ENCODE data around the gene DIDO1.

DIDO1 gene

GRCh38 chr20:62926229-62927127 is at the start of gene DIDO1:
Gene DIDO1 (minus strand): TSS chr20:62926505.
- in situ Hi-C loops (cut with HindIII; ENCODE audit: low sequenced_read_pairs): no loop called here

- in situ Hi-C loops (cut with HindIII; ENCODE audit: low sequenced_read_pairs): no loop called here
Observed at GRCh38 chr20:62975251-62975760, 49.0 kb upstream of the DIDO1 start.

DNA sequence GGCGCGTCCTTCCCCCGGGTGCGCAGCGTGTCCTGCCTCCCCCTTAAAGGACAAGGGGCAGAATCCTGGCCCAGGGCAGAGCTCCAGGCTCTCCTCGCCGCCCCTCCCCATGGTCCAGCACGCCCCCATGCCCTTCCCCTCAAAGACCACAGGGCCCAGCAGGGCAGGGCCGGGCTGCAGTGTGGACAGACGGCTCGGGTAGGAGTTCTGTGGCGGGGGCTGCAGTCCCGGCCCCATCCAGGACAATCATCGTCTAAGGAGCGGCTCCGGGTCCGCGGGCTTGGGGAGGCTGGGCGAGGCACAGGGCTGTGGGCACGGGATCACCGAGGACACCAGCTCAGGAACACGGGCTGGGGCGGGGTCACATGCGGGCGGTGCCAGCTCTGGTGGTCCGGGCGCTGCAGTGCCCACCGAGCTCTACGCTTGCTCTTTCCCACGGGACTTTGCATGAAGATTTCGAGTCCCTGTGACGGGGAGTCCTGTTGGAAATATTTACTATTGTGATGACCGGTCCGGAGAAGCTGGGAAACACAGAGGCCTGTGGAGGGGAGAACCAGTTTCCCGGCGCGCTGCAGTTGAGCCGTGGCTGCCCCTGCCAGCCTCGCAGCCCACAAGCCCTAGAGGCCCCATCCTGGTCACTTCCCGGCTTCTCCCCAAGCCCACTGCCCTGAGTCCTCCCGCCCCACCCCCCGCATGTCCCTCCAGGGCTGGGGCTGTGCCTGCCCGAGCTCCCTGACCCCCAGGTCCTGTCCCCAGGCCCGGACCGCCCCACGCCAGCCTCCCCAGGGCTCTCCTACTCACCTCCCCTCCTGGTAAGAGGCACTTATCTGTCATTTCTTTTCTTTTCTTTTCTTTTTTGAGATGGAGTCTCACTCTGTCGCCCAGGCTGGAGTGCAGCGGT is 46.8 kb upstream of the DIDO1 start:
- in situ Hi-C loops (cut with HindIII; ENCODE audit: low sequenced_read_pairs): no loop called here

GRCh38 chr20:62971950-62972844 is 45.9 kb upstream of the DIDO1 start:
- in situ Hi-C loops (cut with HindIII; ENCODE audit: low sequenced_read_pairs): no loop called here

DNA sequence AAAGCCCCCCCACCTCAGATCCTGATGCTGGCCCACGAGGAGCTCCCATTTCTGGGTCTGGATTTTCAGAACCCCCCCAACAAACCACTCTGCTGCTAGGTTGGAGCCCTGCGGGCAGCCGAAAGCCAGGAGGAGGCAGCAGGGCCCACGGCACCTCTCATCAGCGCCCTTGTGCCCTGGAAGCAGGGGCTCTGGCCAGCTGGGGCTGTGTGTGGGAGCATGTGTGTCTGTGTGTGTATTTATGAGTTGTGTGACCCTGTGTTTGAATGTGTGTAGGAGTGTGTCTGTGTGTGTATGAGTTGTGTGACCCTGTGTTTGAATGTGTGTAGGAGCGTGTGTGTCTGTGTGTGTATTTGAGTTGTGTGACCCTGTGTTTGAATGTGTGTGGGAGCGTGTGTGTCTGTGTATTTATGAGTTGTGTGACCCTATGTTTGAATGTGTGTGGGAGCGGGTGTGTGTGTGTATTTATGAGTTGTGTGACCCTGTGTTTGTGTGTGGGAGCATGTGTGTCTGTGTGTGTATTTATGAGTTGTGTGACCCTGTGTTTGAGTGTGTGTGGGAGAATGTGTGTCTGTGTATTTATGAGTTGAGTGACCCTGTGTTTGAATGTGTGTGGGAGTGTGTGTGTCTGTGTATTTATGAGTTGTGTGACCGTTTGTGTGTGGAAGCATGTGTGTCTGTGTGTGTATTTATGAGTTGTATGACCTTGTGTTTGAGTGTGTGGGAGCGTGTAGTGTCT is 45.1 kb upstream of the DIDO1 start:
- in situ Hi-C loops (cut with HindIII; ENCODE audit: low sequenced_read_pairs): no loop called here

- in situ Hi-C loops (cut with HindIII; ENCODE audit: low sequenced_read_pairs): no loop called here
Observed at GRCh38 chr20:62970307-62971210, 44.3 kb upstream of the DIDO1 start.

GRCh38 chr20:62969939-62970306 is 43.6 kb upstream of the DIDO1 start:
- in situ Hi-C loops (cut with HindIII; ENCODE audit: low sequenced_read_pairs): no loop called here

DNA sequence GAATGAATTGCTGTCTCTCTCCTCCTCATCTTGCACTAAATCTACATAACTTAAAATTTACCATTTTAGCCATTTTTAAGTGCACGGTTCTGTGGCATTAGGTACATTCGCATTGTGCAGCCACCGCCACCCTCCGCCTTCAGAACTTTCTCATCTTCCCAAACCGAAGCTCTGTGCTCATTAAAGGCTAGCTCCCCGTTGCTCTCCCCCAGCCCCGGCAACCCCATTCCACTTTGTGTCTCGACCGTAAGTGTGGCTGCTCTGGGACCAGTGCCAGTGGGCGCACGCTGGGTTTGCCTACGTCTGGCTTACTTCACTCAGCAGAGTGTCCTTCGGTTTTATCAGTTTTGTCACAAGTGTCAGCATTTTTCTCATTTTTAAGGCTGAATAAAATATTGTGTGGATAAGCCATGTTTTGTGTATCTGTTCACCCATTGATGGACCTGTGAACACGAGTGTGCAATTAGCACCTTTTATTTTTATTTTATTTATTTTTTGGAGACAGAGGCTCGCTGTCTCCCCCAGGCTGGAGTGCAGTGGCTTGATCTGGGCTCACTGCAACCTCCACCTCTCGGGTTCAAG is 43.0 kb upstream of the DIDO1 start:
- in situ Hi-C loops (cut with HindIII; ENCODE audit: low sequenced_read_pairs): no loop called here

DNA sequence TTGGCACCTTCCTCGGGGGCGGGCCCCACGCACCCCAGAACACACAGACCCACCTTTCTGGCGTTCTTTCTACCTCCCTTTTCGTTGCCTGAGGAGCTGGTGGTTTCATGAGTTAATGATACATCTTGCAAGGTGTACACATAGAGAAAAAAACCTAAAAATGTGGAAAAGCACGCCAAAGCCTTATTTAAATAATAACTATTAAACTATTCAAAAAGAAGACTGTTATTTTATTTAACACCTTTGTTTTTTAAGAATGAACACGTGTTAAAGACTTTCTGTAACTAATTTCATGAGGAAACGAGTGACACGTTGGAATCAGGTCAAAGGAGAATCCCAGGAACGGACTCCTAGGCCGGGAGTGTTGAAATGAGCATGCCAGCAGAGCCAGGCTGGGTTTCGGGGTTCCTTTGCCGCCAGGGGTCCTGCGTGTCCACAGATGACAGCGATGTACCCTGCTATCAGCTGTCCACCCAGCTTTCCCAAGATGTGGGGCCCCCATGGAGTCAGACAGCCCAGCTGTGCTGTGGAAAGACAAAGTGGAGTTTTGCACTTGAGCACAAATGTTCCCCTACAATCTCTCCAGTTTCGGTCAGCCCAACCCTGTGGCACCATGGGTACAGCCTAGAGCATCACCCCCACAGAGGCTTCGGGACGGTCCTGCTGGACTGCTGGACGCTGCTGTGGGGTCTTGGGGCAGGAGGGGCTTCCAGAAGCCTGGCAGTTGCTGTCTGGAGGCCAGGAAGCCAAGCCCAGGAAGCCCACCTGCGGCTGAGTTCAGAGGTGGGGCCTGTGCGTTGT is 42.3 kb upstream of the DIDO1 start:
- in situ Hi-C loops (cut with HindIII; ENCODE audit: low sequenced_read_pairs): no loop called here

DNA sequence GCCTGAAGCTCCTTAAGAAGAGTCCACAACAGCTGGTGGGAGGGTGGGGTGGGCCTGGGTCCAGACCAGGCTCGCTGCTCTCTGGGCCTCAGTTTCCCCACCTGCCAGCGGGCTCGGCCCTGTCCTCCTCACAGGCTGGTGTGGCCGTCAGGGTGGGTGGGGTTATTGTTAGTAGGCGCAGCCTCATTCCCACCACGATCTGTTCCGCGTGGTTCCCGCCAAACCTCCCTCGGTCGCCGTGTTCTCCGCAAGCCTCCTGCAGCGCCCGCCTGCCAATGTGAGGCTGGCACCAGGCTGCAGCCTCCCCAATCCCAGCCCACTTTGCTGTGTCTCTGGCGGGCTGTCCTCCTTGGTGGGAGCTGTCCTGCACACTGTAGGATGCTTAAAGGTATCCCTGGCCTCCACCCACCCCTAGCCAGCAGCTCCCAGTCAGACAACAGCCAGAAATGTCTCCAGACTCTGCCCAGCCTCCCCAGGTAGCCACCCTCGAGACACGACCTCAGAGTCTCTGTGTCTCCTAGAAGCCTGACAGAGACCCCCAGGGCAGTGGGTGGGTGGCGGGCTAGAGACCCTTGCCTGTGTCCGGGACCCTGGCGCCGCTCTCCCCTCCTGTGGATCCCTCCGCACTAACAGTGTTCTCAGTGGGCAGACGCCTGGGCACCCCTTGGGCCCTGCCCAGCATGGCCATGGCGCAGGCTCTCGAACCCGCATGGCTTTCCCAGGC is 41.5 kb upstream of the DIDO1 start:
- in situ Hi-C loops (cut with HindIII; ENCODE audit: low sequenced_read_pairs): no loop called here

GRCh38 chr20:62967149-62967501 is 40.8 kb upstream of the DIDO1 start:
- in situ Hi-C loops (cut with HindIII; ENCODE audit: low sequenced_read_pairs): no loop called here

DNA sequence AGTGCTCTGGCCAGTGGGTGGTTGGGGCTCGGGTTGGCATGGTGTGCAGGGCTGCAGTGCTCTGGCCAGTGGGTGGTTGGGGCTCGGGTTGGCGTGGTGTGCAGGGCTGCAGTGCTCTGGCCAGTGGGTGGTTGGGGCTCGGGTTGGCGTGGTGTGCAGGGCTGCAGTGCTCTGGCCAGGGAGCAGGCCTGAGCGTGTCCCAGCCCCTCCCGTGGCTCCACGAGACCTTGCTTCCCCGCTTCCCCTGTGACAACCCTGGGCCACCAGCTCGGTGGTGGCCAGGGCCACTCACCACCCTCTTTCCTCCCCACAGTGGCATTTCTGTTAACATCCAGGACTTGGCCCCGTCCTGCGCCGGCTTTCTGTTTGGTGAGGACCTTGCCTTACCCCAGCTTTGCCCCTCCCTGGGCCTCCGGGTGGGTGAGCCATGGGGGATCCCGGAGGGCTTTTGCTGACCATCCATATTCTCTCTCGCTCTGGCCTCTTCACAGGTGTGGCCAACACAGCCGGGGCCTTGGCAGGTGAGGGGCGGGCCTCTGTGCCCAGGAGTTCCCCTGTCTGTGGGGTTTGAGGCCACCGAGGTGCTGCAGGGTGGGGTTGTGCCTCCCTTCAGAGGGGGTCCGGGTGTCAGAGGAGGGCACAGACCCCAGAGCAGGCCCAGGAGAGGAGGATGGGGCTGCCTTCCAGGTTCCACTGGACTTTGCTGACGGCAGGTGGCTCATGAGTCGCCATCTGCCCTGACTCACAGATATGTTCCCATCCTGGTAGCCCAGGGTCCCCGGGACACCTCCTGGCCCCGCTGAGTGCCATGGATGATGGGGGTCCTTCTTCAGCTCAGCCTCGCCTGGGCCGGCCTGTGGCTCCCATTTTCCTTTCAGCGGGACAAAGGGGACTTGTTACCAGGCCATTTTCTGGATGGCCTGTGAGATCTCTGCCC is 40.2 kb upstream of the DIDO1 start:
- in situ Hi-C loops (cut with HindIII; ENCODE audit: low sequenced_read_pairs): no loop called here

DNA sequence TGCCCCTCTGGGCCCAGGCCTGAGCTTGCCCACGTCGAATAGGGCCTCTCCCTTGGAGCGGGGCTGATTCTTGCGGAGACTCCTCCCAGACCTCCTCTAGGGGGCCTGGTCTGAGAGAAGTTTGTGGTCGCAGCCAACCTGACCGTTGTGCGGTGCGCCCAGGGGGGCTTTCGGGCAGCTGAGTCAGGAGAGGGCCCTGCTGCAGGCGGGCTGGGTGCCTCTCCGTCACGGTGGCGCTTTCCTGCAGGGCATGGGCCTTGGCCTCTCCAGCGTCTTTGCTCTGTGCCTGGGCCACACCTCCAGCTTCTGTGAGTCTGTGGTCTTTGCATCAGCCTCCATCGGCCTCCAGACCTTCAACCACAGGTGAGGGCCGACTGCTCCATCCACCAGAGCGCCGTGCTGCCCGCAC is 39.1 kb upstream of the DIDO1 start:
- in situ Hi-C loops (cut with HindIII; ENCODE audit: low sequenced_read_pairs): no loop called here

- in situ Hi-C loops (cut with HindIII; ENCODE audit: low sequenced_read_pairs): no loop called here
Observed at GRCh38 chr20:62964700-62965099, 38.4 kb upstream of the DIDO1 start.

- in situ Hi-C loops (cut with HindIII; ENCODE audit: low sequenced_read_pairs): no loop called here
Observed at GRCh38 chr20:62963614-62964397, 37.5 kb upstream of the DIDO1 start.

Measured in DLD1 (cell line).